NCI-H146 treated with DMSO at 0.1 percent for 48 hours (cell line): ENCODE measurements around the gene CELF1.

Experiments
- DNase-seq: peaks from one replicate; lab custom pipeline; 2025; ENCODE audit not compliant: unreplicated experiment; lab: John Stamatoyannopoulos, UW

CELF1 gene

GRCh38 chr11:47488674-47489394 is 64.1 kb downstream of the CELF1 start:
- DNase-seq, result no peak

- DNase-seq, result no peak
Observed at GRCh38 chr11:47488111-47488510, 64.8 kb downstream of the CELF1 start.

- no peak for DNase-seq
Observed at GRCh38 chr11:47487421-47487820, 65.5 kb downstream of the CELF1 start.

DNA sequence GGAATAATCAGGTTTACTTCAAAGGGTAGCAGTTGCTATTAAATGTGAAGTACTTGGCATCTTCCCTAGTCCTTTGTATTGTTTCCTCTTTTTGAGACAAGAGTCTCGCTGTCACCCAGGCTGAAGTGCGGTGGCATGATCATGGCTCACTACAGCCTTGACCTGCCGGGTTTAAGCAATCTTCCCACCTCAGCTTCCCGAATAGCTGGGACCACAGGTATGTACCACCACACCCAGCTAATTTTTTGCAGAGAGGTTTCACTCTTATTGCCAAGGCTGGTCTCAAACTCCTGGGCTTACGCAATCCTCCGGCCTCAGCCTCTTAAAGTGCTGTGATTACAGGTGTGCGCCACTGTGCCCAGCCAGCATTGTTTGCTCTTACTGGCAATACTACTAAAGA is 67.8 kb downstream of the CELF1 start:
- no peak for DNase-seq

- no peak for DNase-seq
Observed at GRCh38 chr11:47483457-47483856, 69.5 kb downstream of the CELF1 start.

- DNase-seq, result no peak
Observed at GRCh38 chr11:47480762-47481161, 72.2 kb downstream of the CELF1 start.

- no peak for DNase-seq
Observed at GRCh38 chr11:47478651-47479329, 74.1 kb downstream of the CELF1 start.

DNA sequence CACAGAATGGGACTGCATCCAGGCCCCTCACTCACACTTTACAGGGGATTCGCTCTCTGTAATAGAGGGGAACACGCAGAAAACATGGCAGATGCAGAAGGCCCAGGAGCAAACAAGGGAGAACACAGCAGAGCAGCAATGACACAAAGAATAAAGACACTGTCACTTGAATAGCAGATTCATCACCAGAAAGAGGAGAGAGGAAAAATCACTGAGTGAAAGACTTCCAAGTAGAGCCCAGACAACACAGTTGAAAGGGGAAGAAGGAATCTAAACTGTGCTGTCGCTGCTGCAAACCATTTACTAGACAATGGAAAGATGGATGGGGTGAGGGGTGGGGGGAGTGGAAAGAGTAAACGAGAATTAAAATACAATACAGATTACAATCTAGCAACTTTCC is 75.2 kb downstream of the CELF1 start:
- no peak for DNase-seq

DNA sequence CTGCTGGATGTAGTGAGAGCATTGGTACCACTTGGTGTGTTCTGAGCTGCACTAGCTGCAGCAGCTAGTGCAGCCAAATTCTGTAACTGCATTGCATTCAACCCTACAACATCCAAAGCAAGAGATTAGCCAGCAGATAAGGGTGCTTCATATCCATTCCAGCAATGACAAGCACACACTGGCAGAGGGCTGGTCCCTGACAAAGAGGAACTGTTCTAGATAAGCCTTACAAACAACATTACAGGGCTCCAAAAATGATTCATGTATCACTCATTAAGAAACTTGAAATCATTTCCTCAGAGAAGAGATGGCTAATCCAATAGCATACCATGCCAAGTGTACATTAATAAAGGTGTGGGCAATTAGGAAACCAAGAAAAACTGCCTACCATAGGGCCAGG is 75.6 kb downstream of the CELF1 start:
- no peak for DNase-seq

DNA sequence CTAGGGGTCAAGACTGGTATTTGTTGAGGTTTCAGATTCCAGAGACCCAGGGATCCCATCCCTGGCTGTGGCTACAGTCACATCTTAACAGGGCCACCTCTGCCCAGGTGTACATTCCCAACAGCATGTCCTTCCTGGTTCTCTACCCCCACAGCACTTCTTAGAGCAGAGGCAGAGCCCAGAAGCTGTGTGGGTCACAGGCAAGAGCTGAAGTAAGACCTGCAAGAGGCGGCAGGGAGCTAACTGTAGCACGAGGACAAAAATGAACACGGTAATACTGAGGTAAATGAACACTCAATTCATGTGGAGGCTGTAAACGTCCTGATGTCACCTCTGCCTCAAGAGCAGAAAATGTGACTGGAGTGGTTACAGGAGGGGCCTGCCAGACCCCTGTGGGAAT is 82.3 kb downstream of the CELF1 start:
- no peak for DNase-seq

- no peak for DNase-seq
Observed at GRCh38 chr11:47469361-47470179, 83.4 kb downstream of the CELF1 start.

DNA sequence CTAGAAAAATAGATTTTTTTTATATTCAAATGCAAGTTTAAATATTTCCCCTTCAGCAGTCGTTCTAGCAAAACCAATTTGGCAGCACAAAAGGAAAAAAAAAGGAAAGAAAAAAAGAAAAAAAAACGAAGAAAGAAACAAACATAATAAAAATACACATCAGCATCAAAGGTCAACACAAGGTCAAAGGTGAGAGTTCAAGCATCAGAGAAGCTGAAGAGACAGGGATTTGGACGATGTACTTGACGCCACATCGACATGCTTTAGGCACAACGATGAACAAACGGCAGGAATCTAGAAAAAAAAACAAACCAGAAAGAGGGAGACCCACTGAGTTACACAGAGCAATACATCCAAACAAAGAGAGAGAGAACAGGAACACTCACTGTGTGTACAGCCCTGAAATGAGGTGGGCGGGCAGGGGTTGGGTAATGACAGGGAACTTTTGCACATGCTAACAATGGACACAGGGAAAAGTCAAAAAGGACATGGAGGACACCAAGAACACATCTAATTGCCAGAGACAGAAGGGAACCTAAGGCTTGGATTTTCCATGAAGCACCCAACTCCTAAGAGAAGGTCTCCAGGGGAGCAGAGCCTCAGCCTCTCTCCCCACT is 84.2 kb downstream of the CELF1 start:
- DNase-seq, result no peak

GRCh38 chr11:47467357-47467756 is 85.6 kb downstream of the CELF1 start:
- peak; percentile 81 for DNase-seq

DNA sequence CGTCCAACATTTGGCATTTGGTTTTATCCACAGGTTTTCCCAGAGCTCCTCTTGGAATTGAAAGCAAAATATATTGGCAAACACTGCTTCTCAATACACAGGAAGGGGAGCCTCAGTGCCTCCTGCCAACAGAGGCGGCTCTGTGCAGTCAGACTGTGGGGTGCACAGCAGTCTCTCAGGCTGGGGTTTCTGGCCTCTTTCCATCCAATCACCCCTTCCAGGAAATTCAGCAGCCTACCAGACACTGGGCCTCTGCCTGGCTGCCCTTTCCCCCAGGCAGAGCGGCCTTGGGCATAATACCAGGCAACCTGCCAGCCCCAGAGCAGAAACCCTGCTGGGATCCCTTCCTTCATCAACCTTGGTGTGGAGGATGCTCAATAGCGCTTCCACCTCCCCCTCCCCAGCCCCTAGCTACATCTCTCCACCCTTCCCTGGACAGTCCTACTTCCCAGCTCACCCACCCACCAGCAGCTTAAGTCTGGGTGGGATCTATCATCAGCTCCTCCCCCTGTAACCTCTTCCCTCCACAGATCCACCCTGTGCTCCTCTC is 86.2 kb downstream of the CELF1 start:
- DNase-seq, result peak; percentile 82

DNA sequence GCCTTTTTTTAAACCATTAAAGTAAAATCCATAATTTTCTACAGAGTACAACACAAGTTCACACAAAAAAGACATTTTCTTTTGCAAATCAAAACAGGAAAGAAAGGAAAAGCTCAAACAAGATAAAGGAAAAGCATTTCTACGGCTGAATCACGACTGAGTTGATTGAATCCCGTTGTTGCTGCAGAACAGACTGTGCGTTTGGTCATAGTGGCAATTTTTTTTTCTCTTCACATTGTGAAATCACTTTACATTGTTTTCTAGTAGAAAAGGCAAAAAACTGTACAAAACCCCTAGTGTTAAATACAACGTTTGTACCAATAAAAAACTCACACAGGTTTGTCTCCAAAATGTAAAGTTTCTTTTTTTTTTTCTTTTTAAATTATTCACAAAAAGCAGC is 86.7 kb downstream of the CELF1 start:
- no peak for DNase-seq

DNA sequence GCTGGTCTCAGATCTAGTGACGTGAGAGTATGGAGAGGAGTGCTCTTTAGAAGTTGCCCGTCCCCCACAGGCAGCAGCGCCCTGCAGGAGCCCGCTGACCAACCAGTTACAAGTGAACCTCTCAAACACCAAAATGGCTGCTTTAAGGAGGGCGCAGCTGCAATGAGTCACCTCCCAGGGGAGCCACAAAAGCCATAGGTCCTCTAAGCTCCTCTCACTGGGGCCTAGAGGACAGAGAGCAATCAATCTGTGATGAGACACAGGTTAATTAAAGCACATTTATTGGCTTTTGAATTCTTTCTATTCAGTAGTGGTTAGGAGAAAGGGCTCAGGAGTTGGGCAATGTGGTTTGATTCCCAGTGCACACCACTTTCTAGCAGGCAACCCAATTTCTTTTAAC is 88.4 kb downstream of the CELF1 start:
- DNase-seq, result no peak

DNA sequence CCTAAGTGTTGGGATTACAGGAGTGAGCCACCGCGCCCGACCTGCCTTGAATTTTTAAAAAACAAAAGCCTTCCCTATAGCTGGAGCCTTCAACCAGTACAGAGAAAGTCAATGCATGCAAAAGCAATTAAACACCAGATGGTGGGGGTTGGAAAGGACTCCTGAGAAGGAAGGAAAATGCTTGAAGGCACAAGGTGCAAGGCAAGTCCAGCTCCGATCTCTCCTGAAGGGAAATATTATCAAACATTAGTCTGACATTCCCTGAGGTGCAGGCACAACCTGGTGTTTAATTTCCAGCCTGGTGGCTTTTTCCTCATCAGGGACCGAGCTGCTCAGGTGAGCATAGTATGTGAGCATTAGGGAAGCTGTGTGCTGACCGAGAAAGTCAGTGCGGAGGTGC is 91.1 kb downstream of the CELF1 start:
- no peak for DNase-seq

DNA sequence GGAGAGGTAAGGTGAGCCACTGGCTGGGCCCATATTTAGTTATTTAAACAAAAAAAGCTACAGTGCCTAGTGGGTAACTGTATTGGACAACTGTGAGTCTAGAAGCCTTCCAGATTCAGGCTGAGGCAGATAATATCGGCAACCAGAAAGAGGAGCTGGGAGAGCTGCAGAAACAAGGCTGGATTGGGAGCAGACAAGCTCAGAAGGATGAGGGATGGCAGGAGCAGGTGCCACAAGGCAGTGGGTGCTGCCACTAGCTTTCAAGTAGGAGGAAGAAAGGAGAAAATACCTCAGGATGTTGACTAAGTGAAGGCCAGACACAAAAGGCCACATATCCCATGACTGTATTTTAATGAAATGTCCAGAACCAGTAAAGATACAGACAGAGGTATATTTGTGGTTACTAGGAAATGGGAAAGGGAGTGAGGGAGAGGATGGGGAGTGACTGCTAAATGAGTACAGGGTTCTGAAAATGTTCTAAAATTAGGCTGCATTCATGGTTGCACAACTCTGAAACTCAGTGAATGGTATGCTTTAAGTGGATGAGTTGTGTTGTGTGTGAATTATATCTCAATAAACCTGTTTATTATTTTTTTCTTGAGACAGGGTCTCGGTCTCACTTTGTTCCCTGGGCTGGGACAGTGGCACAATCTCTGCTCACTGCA is 92.2 kb downstream of the CELF1 start:
- DNase-seq, result no peak

DNA sequence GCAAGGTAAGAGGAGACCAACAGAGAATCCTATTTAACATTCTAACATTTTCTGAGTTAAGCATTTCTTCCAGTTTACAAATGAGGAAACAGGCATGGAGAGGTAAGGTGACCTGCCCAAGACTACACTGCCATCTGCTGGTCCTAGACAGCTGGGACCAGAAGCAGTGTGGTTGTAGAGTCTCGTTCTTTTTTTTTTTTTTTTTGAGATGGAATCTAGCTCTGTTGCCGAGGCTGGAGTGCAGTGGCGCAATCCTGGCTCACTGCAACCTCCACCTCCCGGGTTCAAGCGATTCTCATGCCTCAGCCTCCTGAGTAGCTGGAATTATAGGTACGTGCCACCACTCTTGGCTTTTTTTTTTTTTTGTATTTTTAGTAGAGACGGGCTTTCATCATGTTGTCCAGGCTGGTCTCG is 98.7 kb downstream of the CELF1 start:
- peak; percentile 40 for DNase-seq

DNA sequence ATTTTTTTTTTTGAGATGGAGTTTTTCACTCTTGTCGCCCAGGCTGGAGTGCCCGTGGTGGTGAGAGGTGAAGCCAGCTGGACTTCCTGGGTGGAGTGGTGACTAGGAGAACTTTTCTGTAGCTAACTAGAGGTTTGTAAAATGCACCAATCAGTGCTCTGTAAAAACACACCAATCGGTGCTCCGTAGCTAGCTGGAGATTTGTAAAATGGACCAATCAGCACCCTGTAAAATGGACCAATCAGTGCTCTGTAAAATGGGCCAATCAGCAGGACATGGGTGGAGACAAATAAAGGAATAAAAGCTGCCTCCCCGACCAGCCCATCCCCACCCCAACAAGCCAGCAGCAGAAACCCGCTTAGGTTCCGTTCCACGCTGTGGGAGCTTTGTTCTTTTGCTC is 99.6 kb downstream of the CELF1 start:
- DNase-seq, result no peak

DNA sequence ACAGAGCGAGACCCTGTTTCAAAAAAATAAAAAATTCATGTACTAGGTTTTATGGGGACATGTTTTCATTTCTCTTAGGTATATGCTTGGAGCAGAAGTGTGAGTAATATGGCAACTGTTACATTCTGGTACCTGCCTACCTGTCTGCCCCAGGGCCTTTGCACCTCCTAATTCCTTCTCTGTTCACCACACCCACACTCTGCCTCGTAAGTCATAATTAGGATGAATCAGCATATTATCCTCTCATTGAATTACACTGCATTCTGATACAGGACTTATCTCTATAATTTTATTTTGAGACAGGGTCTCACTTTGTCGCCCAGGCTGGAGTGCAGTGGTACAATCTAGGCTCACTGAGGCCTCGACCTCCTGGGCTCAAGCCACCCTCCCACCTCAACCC is 100.9 kb downstream of the CELF1 start:
- DNase-seq, result no peak
